Measurements from ENCODE around the gene LONRF3. TPM values are rescaled to one million over a fixed set of nuclear protein-coding genes. Genes with fewer than 3 reads are reported as not detected.

LONRF3 gene
- total and polyA plus RNA-seq, 2 of the 8 experiments (the other 6 are each of a cell fraction or from before 2014, with no cell fraction given) = 0.11 TPM; not detected in 1

DNA sequence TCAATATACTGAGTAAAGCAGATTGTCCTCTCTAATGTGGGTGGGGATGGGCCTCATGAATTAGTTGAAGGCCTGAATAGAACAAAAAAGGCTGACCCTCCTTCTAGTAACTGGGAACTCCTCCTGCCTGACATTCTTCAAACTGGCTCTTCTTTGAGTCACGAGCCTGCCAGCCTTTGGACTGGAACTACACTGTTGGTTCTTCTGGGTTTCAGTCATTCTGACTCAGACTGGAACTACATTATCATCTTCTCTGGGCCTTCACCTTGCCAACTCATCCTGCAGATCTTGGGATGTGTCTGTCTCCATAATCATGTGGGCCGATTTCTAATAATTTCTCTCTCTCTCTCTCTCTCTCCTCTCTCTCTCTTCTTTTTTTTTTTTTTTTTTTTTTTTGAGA is 71.5 kb downstream of the LONRF3 start (continued):
- TF ChIP-seq, protein P1, sequence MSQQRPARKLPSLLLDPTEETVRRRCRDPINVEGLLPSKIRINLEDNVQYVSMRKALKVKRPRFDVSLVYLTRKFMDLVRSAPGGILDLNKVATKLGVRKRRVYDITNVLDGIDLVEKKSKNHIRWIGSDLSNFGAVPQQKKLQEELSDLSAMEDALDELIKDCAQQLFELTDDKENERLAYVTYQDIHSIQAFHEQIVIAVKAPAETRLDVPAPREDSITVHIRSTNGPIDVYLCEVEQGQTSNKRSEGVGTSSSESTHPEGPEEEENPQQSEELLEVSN (IDR thresholded peaks at IDR 0.05) = no peak
- TF ChIP-seq GTF2F1 (IDR thresholded peaks at IDR 0.05; ENCODE audit: borderline replicate concordance, low read depth, low read length) = no peak
- no peak for TF ChIP-seq SP1 (IDR thresholded peaks at IDR 0.05; ENCODE audit: low read depth, low read length)
- TF ChIP-seq CTBP2 (IDR thresholded peaks at IDR 0.05; ENCODE audit: borderline replicate concordance, insufficient read depth, insufficient read length, low read length) = no peak
